ENCODE measurements around the gene TYRO3.
"Not testable (repeated sequence)": the region's sequence is repeated elsewhere in the genome, so short reads cannot be mapped to it uniquely, and the experiment has no call there.

TYRO3 gene

GRCh38 chr15:41565702-41566101, 6.7 kb downstream of the TYRO3 start:
- no peak overlapping the region for H3K27ac ChIP-seq (ENCODE audit: low read length)
- H3K27me3 ChIP-seq (ENCODE audit: low read depth, low read length) = no peaks in the 10 kb centered on the region
- H3K36me3 ChIP-seq (ENCODE audit: control insufficient read depth in 1 of 2, insufficient read depth in 2 of 2, low read length in 2 of 2) = peaks cover 0 to 5% of the 10 kb centered on the region in 2 donors
- H3K4me3 ChIP-seq (ENCODE audit: low read depth in 1 of 2, low read length in 2 of 2) = no peak overlapping the region
- peaks cover 7 to 39% of the 10 kb centered on the region in 2 donors for H3K4me1 ChIP-seq (ENCODE audit: control insufficient read depth in 1 of 2, insufficient read depth in 2 of 2, low read length in 2 of 2)
- H3K9me3 ChIP-seq (ENCODE audit: control insufficient read depth in 1 of 2, low read length in 2 of 2) = no peaks in the 10 kb centered on the region

GRCh38 chr15:41566121-41566885, 7.3 kb downstream of the TYRO3 start:
- peaks cover 7 to 34% of the 10 kb centered on the region in 2 donors for H3K4me1 ChIP-seq (ENCODE audit: control insufficient read depth in 1 of 2, insufficient read depth in 2 of 2, low read length in 2 of 2)
- H3K9me3 ChIP-seq (ENCODE audit: control insufficient read depth in 1 of 2, low read length in 2 of 2) = no peaks in the 10 kb centered on the region
- no peak overlapping the region for H3K4me3 ChIP-seq (ENCODE audit: low read depth in 1 of 2, low read length in 2 of 2)
- peaks cover 0 to 11% of the 10 kb centered on the region in 2 donors for H3K36me3 ChIP-seq (ENCODE audit: control insufficient read depth in 1 of 2, insufficient read depth in 2 of 2, low read length in 2 of 2)
- no peak overlapping the region for H3K27ac ChIP-seq (ENCODE audit: low read length)
- no peaks in the 10 kb centered on the region for H3K27me3 ChIP-seq (ENCODE audit: low read depth, low read length)

GRCh38 chr15:41567261-41567660, 8.2 kb downstream of the TYRO3 start:
- no peaks in the 10 kb centered on the region for H3K9me3 ChIP-seq (ENCODE audit: control insufficient read depth in 1 of 2, low read length in 2 of 2)
- no peaks in the 10 kb centered on the region for H3K27me3 ChIP-seq (ENCODE audit: low read depth, low read length)
- peaks cover 0 to 16% of the 10 kb centered on the region in 2 donors for H3K36me3 ChIP-seq (ENCODE audit: control insufficient read depth in 1 of 2, insufficient read depth in 2 of 2, low read length in 2 of 2)
- H3K4me3 ChIP-seq (ENCODE audit: low read depth in 1 of 2, low read length in 2 of 2) = no peak overlapping the region
- no peak overlapping the region for H3K27ac ChIP-seq (ENCODE audit: low read length)
- H3K4me1 ChIP-seq (ENCODE audit: control insufficient read depth in 1 of 2, insufficient read depth in 2 of 2, low read length in 2 of 2) = peaks cover 7 to 24% of the 10 kb centered on the region in 2 donors

GRCh38 chr15:41567862-41568261, 8.8 kb downstream of the TYRO3 start:
- Histone ChIP-seq H3K4me3 (ENCODE audit: low read depth in 1 of 2, low read length in 2 of 2) (no peak overlapping the region), H3K36me3 (ENCODE audit: control insufficient read depth in 1 of 2, insufficient read depth in 2 of 2, low read length in 2 of 2) (peaks cover 0 to 22% of the 10 kb centered on the region in 2 donors), H3K9me3 (ENCODE audit: control insufficient read depth in 1 of 2, low read length in 2 of 2) (no peaks in the 10 kb centered on the region)

GRCh38 chr15:41568350-41569017, 9.5 kb downstream of the TYRO3 start:
- H3K27ac ChIP-seq (ENCODE audit: low read length) = no peak overlapping the region
- H3K27me3 ChIP-seq (ENCODE audit: low read depth, low read length) = no peaks in the 10 kb centered on the region
- no peaks in the 10 kb centered on the region for H3K9me3 ChIP-seq (ENCODE audit: control insufficient read depth in 1 of 2, low read length in 2 of 2)
- no peak overlapping the region for H3K4me3 ChIP-seq (ENCODE audit: low read depth in 1 of 2, low read length in 2 of 2)
- H3K4me1 ChIP-seq (ENCODE audit: control insufficient read depth in 1 of 2, insufficient read depth in 2 of 2, low read length in 2 of 2) = peaks cover 0 to 15% of the 10 kb centered on the region in 2 donors
- peaks cover 0 to 27% of the 10 kb centered on the region in 2 donors for H3K36me3 ChIP-seq (ENCODE audit: control insufficient read depth in 1 of 2, insufficient read depth in 2 of 2, low read length in 2 of 2)

More at GRCh38 chr15:41567862-41568261, 8.8 kb downstream of the TYRO3 start:
- Histone ChIP-seq H3K27ac (ENCODE audit: low read length) (no peak overlapping the region), H3K27me3 (ENCODE audit: low read depth, low read length) (no peaks in the 10 kb centered on the region), H3K4me1 (ENCODE audit: control insufficient read depth in 1 of 2, insufficient read depth in 2 of 2, low read length in 2 of 2) (peaks cover 3 to 18% of the 10 kb centered on the region in 2 donors)

GRCh38 chr15:41569232-41569631, 10.2 kb downstream of the TYRO3 start:
- not testable (repeated sequence) for H3K27me3 ChIP-seq (ENCODE audit: low read depth, low read length); H3K4me3 ChIP-seq (ENCODE audit: low read depth in 1 of 2, low read length in 2 of 2); H3K27ac ChIP-seq (ENCODE audit: low read length); H3K9me3 ChIP-seq (ENCODE audit: control insufficient read depth in 1 of 2, low read length in 2 of 2)
- H3K36me3 ChIP-seq (ENCODE audit: control insufficient read depth in 1 of 2, insufficient read depth in 2 of 2, low read length in 2 of 2) = peaks cover 0 to 27% of the 10 kb centered on the region in 2 donors
- peaks cover 0 to 13% of the 10 kb centered on the region in 2 donors for H3K4me1 ChIP-seq (ENCODE audit: control insufficient read depth in 1 of 2, insufficient read depth in 2 of 2, low read length in 2 of 2)

- peaks cover 0 to 27% of the 10 kb centered on the region in 2 donors for H3K36me3 ChIP-seq (ENCODE audit: control insufficient read depth in 1 of 2, insufficient read depth in 2 of 2, low read length in 2 of 2)
- H3K4me3 ChIP-seq (ENCODE audit: low read depth in 1 of 2, low read length in 2 of 2) = no peak overlapping the region
- peaks cover 0 to 7% of the 10 kb centered on the region in 2 donors for H3K4me1 ChIP-seq (ENCODE audit: control insufficient read depth in 1 of 2, insufficient read depth in 2 of 2, low read length in 2 of 2)
- no peaks in the 10 kb centered on the region for H3K27me3 ChIP-seq (ENCODE audit: low read depth, low read length)
- H3K27ac ChIP-seq (ENCODE audit: low read length) = no peak overlapping the region
- no peaks in the 10 kb centered on the region for H3K9me3 ChIP-seq (ENCODE audit: control insufficient read depth in 1 of 2, low read length in 2 of 2)
Observed at GRCh38 chr15:41570764-41571163, 11.8 kb downstream of the TYRO3 start.

- Histone ChIP-seq H3K9me3 (ENCODE audit: control insufficient read depth in 1 of 2, low read length in 2 of 2) (no peaks in the 10 kb centered on the region), H3K4me3 (ENCODE audit: low read depth in 1 of 2, low read length in 2 of 2) (no peak overlapping the region), H3K27ac (ENCODE audit: low read length) (no peak overlapping the region), H3K36me3 (ENCODE audit: control insufficient read depth in 1 of 2, insufficient read depth in 2 of 2, low read length in 2 of 2) (peaks cover 0 to 27% of the 10 kb centered on the region in 2 donors), H3K27me3 (ENCODE audit: low read depth, low read length) (no peaks in the 10 kb centered on the region), H3K4me1 (ENCODE audit: control insufficient read depth in 1 of 2, insufficient read depth in 2 of 2, low read length in 2 of 2) (peaks cover 0 to 7% of the 10 kb centered on the region in 2 donors)
Observed at GRCh38 chr15:41571948-41572347, 12.9 kb downstream of the TYRO3 start.

GRCh38 chr15:41572866-41573265, 13.9 kb downstream of the TYRO3 start:
- Histone ChIP-seq H3K36me3 (ENCODE audit: control insufficient read depth in 1 of 2, insufficient read depth in 2 of 2, low read length in 2 of 2) (peaks cover 0 to 27% of the 10 kb centered on the region in 2 donors), H3K27ac (ENCODE audit: low read length) (no peak overlapping the region), H3K4me1 (ENCODE audit: control insufficient read depth in 1 of 2, insufficient read depth in 2 of 2, low read length in 2 of 2) (peaks cover 0 to 7% of the 10 kb centered on the region in 2 donors), H3K27me3 (ENCODE audit: low read depth, low read length) (no peaks in the 10 kb centered on the region), H3K9me3 (ENCODE audit: control insufficient read depth in 1 of 2, low read length in 2 of 2) (no peaks in the 10 kb centered on the region), H3K4me3 (ENCODE audit: low read depth in 1 of 2, low read length in 2 of 2) (no peak overlapping the region)

GRCh38 chr15:41573396-41573795, 14.4 kb downstream of the TYRO3 start:
- Histone ChIP-seq H3K36me3 (ENCODE audit: control insufficient read depth in 1 of 2, insufficient read depth in 2 of 2, low read length in 2 of 2) (peaks cover 0 to 27% of the 10 kb centered on the region in 2 donors), H3K4me3 (ENCODE audit: low read depth in 1 of 2, low read length in 2 of 2) (no peak overlapping the region), H3K27ac (ENCODE audit: low read length) (no peak overlapping the region), H3K27me3 (ENCODE audit: low read depth, low read length) (no peaks in the 10 kb centered on the region), H3K9me3 (ENCODE audit: control insufficient read depth in 1 of 2, low read length in 2 of 2) (no peaks in the 10 kb centered on the region), H3K4me1 (ENCODE audit: control insufficient read depth in 1 of 2, insufficient read depth in 2 of 2, low read length in 2 of 2) (peaks cover 0 to 2% of the 10 kb centered on the region in 2 donors)

- H3K36me3 ChIP-seq (ENCODE audit: control insufficient read depth in 1 of 2, insufficient read depth in 2 of 2, low read length in 2 of 2) = peaks cover 0 to 27% of the 10 kb centered on the region in 2 donors
- no peak overlapping the region for H3K27ac ChIP-seq (ENCODE audit: low read length)
- H3K9me3 ChIP-seq (ENCODE audit: control insufficient read depth in 1 of 2, low read length in 2 of 2) = no peaks in the 10 kb centered on the region
- no peaks in the 10 kb centered on the region for H3K4me1 ChIP-seq (ENCODE audit: control insufficient read depth in 1 of 2, insufficient read depth in 2 of 2, low read length in 2 of 2)
- no peaks in the 10 kb centered on the region for H3K27me3 ChIP-seq (ENCODE audit: low read depth, low read length)
- no peak overlapping the region for H3K4me3 ChIP-seq (ENCODE audit: low read depth in 1 of 2, low read length in 2 of 2)
Observed at GRCh38 chr15:41574158-41574557, 15.1 kb downstream of the TYRO3 start.
